Fibroblast of villous mesenchyme (primary cell): ENCODE data around the gene ECEL1. TPM values are rescaled to one million over a fixed set of nuclear protein-coding genes. Genes with fewer than 3 reads are reported as not detected.

ENCODE experiments used
- DNase-seq: peaks from one replicate; pipeline ENCODE4 v3.0.0-alpha.2; 2010; ENCODE audit warnings: low read depth
- H3K4me3 ChIP-seq: 2 replicates; pipeline ENCODE4 v1.5.1; 2011; ENCODE audit warnings: low read depth, mild to moderate bottlenecking, low read length
- CTCF ChIP-seq: IDR thresholded peaks from 2 replicates; pipeline ENCODE4 v1.5.1; 2012; ENCODE audit warnings: low read depth, mild to moderate bottlenecking, low read length; ENCODE audit not compliant: insufficient read depth
- total RNA-seq: library from RNA; depleted of rRNA; stranded (reverse); fragments of >200 nt; gene quantifications from 2 replicates; pipeline ENCODE4 v1.2.3, GENCODE V29; 2012

ECEL1 gene
- total RNA-seq, 1 donor = not detected

- H3K4me3 ChIP-seq = no peak overlapping the region
- no peak for DNase-seq
- TF ChIP-seq CTCF = no peak
Measured at GRCh38 chr2:232530626-232531260, 43.1 kb upstream of the ECEL1 start.

DNA sequence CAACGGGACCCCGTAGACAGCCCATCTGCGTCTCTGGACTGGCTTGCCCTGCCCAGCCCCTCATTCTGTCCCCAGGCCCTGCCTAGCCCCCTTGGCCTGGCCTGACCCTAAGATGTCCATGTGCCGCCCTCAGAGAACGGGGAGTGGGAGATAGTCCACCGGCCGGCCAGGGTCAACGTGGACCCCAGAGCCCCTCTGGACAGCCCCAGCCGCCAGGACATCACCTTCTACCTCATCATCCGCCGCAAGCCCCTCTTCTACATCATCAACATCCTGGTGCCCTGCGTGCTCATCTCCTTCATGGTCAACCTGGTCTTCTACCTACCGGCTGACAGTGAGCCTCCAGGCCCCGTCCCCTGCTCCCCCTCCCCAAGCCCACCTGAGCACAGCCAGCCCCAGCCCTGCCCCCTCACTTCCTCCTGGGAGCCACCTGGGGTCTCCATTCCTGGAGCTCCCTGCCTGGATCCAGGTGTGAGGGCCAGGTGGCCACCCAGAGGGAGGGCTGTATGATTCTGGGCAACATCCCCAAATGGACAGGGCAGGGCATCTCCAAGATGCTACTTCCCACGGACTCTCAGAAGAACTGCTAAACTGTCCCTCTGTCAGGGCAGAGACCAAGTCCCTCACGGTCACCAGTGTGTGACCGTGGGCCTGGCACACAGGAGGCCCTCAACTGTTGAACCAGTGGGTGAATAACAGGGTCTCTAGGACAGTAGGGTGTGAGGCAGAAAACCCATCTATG lies 42.3 kb upstream of the ECEL1 start:
- no peak overlapping the region for H3K4me3 ChIP-seq
- TF ChIP-seq CTCF = no peak
- no peak for DNase-seq

DNA sequence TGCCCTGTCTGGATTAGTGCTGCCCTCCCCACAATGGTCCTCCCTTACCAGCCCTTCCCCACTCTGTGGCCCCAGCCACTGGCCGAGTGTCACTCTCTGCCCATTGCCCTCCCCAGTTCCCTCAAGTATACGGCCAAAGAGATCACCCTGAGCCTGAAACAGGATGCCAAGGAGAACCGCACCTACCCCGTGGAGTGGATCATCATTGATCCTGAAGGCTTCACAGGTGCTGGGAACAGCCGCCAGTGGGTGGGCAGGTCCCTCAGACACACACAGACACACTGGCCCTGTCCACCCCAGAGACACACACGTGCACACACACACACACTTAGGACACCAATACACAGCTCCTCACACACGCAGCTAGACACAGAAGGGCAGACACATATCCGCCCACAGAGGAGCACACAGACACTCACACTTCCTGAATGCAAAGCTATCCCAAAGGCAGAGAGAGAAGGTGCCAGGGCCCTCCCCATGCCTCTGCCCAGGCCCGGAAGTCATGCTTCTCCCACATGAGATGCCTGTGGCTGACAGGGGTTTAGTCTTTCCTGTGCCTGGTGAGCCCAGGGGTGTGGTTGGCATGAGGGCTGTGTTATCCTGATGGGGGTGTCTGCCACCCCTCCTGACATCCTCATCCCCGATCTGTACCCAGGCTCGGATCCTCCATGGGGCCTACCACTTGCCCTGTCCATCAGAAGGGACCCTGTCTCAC lies 41.3 kb upstream of the ECEL1 start:
- no peak for DNase-seq
- no peak overlapping the region for H3K4me3 ChIP-seq
- TF ChIP-seq CTCF = no peak

DNA sequence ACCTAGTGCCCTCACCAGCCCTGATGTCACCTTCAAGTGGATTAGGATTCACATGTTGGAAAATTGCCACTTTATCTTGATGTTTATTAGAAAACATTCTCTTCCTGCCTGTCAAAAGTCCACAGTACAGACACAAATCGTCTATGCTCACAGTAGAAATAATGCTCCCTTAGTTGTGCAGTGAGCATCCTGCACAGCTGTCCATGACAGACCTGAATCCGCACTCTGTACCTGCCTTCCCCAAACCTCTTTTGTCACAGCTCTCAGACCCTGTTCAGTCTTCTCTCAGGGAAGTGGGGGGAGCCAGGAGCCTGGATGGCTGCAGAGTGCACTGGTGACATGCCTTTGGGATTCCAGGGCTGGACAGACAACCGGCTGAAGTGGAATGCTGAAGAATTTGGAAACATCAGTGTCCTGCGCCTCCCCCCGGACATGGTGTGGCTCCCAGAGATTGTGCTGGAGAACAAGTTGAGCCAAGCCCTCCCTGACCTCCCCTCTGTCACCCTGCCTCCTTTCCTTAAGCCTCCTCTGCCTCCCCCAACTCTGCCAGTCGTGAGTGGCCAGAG lies 40.4 kb upstream of the ECEL1 start:
- H3K4me3 ChIP-seq = no peak overlapping the region
- no peak for DNase-seq
- TF ChIP-seq CTCF = no peak

DNA sequence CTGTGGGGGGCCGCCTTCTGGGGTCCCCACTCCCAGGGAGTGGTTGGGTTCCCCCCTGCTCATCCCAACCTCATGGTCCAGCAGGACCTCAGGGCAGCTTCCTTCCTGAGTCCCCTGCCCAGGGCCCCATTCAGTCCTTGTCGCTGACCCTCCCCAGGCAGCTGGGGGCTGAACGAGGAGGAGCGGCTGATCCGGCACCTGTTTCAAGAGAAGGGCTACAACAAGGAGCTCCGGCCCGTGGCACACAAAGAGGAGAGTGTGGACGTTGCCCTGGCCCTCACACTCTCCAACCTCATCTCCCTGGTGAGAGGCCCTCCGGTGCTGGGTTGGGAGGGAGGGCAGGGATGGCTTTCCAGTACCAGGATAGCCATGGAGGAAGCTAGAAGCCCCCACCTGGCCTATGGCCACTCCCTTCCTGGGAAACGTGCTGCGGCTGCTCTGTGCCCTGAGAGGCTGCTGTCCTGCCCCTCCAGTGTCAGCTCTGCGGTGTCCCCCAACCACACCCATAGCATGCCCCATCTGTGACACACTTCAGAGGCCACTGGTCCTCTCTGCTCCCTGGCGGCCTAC lies 38.8 kb upstream of the ECEL1 start:
- DNase-seq = no peak
- H3K4me3 ChIP-seq = no peak overlapping the region
- TF ChIP-seq CTCF = no peak

DNA sequence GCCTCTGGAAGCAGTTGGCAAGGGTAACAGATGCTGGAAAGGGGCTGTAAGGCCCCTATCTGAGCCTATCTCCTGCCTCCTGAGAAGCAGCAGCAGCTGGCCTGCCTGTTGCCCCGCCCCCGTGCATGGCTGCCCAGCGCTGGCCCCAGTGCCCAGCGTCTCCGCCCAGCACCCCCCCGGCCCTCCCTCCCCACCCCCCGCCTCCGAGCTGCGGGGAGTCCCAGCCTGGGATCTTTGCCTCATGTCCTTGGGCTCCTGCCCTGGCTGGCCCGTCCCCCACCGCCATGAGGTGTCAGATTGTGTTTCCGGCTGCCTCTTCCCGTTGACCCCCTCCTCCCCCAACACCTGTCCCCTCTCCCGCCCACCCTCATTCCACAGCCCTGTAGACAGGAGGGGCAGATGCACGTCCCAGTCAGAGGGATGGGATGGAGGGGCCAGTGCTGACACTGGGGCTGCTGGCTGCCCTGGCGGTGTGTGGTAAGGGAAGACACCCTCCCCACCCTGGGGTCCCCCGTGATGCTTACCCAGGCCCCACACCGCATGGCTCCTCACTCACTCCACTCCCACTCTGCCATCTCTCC lies 38.2 kb upstream of the ECEL1 start, which contains the start of gene CHRND:
TSS of gene CHRND (plus strand) at position 370 of the 581 bp plus-strand sequence. CDS start at position 426, 56 bp downstream.
- H3K4me3 ChIP-seq = no peak within 1 kb of the TSS
- no peak for DNase-seq
- TF ChIP-seq CTCF = no peak
